Adipocyte (in vitro differentiated cells): Measurements from ENCODE around the gene GNL1.
"Not testable (repeated sequence)": the region's sequence is repeated elsewhere in the genome, so short reads cannot be mapped to it uniquely, and the experiment has no call there.

Experiments
- DNase-seq: peaks from one replicate; pipeline ENCODE4 v3.0.0-alpha.2; 2015; ENCODE audit warnings: low read depth
- H3K27me3 ChIP-seq: replicated peaks from 2 replicates; pipeline ENCODE4 v1.7.0; 2013; ENCODE audit warnings: mild to moderate bottlenecking, low read length, moderate library complexity; ENCODE audit not compliant: control insufficient read depth, insufficient read depth
- H3K36me3 ChIP-seq: 2 replicates; pipeline ENCODE4 v1.7.0; 2013; ENCODE audit warnings: low read length, mild to moderate bottlenecking, moderate library complexity; ENCODE audit not compliant: control insufficient read depth, insufficient read depth, severe bottlenecking
- H3K4me1 ChIP-seq: 2 replicates; pipeline ENCODE4 v1.7.0; 2013; ENCODE audit warnings: mild to moderate bottlenecking, low read length, moderate library complexity; ENCODE audit not compliant: control insufficient read depth, insufficient read depth
- H3K4me3 ChIP-seq: 2 replicates; pipeline ENCODE4 v1.7.0; 2013; ENCODE audit warnings: mild to moderate bottlenecking, low read length, moderate library complexity
- H3K9ac ChIP-seq: 2 replicates; pipeline ENCODE4 v1.7.0; 2013; ENCODE audit warnings: mild to moderate bottlenecking, low read length, moderate library complexity
- H3K9me3 ChIP-seq: 2 replicates; pipeline ENCODE4 v1.7.0; 2013; ENCODE audit warnings: mild to moderate bottlenecking, low read length, moderate library complexity; ENCODE audit not compliant: control insufficient read depth

The GNL1 gene

DNA sequence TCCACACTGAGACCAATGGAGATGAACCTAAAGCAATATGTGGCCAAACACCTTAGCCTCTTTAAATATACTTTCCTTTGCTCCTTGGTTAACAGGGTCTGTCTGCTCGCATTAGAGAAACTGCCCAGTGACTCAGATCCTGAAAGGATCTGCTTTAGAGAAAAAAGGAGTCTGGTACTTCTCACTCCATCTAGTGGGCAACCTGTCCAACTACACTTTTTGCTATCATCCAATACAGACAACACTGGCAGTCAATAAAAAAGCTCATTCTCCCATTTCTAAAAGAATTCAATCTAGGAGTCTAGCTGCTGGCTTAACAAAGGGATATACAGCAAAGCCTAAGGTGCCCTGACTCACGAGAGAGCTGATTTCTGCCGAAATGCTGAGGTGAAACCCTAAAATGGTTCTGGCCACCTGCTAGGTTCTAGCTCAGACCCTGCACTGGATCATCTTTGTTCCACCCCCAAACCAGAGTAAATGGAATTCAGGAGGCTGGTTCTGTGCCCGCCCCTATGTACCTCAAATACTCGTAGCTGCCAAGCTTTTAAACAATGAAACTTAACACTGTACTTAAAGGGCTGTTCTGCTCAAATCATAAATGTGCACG, 11.5 kb downstream of the GNL1 start:
- peak; percentile 91 for DNase-seq
- no peak overlapping the region for H3K9ac ChIP-seq
- no peaks in the 10 kb centered on the region for H3K27me3 ChIP-seq
- peaks cover 15% of the 10 kb centered on the region for H3K4me1 ChIP-seq
- no peaks in the 10 kb centered on the region for H3K9me3 ChIP-seq
- H3K36me3 ChIP-seq: peaks cover 25% of the 10 kb centered on the region
- H3K4me3 ChIP-seq: no peak overlapping the region

DNA sequence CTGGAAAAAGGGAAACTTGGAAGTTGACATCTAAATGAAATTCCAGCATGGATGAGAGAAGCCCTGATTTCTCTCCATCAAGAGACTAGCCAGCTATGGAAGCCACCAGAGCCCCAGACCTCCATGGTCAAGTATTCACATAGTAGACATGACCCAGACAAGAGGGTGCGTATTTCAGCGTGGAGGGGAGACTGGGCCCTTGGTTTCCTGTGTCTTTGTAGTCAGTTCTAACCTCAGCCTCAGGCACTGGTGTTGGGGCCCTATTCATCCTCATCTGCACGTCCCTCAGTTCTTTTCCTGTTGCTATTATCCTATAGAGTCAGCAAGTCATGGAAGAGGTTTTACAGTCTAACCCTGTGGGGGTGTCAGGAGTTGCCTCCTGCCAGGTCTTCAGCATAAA, 12.5 kb downstream of the GNL1 start:
- no peaks in the 10 kb centered on the region for H3K9me3 ChIP-seq
- no peaks in the 10 kb centered on the region for H3K27me3 ChIP-seq
- no peak overlapping the region for H3K9ac ChIP-seq
- no peak overlapping the region for H3K4me3 ChIP-seq
- peaks cover 12% of the 10 kb centered on the region for H3K4me1 ChIP-seq
- no peak for DNase-seq
- peaks cover 25% of the 10 kb centered on the region for H3K36me3 ChIP-seq

DNA sequence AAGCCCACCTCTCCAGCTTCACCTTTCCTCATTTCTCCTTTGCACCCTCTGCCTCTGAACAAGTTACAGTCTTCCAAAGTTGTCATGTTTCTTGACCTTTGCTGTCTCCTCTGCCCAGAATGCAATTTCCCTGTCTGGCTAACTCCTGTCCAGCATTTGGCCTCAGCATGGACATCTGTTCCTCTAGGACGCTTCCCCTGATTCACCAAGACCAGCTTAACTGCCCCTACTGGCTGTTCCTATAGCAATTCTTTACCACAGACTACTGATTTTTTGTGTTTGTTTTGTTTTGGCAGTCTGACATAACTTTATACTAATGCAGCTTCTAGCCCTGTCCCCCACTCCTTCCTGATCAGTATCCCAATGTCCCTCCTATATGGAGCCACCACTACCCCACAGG, 13.4 kb downstream of the GNL1 start:
- H3K27me3 ChIP-seq: no peaks in the 10 kb centered on the region
- H3K36me3 ChIP-seq: peaks cover 25% of the 10 kb centered on the region
- H3K9ac ChIP-seq: no peak overlapping the region
- DNase-seq: no peak
- H3K4me3 ChIP-seq: no peak overlapping the region
- no peaks in the 10 kb centered on the region for H3K9me3 ChIP-seq
- H3K4me1 ChIP-seq: peaks cover 3% of the 10 kb centered on the region

- Histone ChIP-seq H3K27me3 (no peaks in the 10 kb centered on the region), H3K4me3 (no peak overlapping the region), H3K9me3 (no peaks in the 10 kb centered on the region), H3K36me3 (peaks cover 23% of the 10 kb centered on the region), H3K9ac (no peak overlapping the region), H3K4me1 (peaks cover 3% of the 10 kb centered on the region)
- DNase-seq: no peak
Measured at GRCh38 chr6:30542404-30542725, 13.9 kb downstream of the GNL1 start.

DNA sequence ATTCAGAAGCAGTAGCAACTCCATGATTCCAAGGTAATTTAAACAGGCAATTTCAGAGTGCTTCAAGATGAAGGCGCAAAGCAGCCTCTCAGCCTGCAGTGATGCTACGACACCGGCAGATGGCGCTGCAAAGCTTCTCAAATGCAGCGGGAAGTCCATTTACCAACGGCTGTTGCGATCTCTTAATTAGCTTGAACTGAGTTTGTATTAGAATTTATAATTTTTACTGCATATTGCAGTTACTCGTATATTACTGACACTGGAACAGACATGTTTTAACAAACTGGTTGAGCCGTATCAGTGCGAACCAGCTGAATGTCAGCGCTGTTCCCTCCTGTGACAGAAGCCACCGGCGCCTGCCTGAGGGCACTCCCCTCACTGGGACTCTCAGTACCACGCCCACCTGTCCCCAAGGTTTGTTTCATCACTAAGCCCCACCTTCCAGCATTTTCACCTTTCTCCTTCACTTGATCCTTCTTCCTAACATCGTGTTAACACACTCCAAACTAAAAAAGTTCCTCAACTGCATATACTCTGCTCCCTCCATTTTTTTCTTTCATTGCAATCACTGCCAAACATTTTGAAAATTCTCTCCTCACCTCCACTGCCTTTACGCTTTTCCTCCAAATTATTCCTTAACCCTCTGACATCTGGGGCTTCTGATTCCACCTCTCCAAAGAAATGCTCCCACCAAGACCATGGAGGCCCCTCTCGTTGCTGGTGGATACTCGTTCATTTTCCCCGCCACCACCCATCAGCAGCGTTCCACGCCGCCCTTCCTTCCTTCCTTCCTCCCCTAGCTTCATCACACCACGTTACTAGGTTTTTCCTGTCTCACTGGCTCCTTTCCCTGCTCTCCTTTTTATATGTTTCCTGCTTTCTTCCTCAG, 14.5 kb downstream of the GNL1 start:
- Histone ChIP-seq H3K4me1 (peaks cover 3% of the 10 kb centered on the region), H3K4me3 (peak overlapping the region; percentile 72), H3K36me3 (peaks cover 17% of the 10 kb centered on the region), H3K9ac (peak overlapping the region; percentile 5), H3K9me3 (no peaks in the 10 kb centered on the region), H3K27me3 (no peaks in the 10 kb centered on the region)
- DNase-seq: peak; percentile 93

- H3K27me3 ChIP-seq: no peaks in the 10 kb centered on the region
- DNase-seq: no peak
- no peaks in the 10 kb centered on the region for H3K9me3 ChIP-seq
- no peak overlapping the region for H3K4me3 ChIP-seq
- no peaks in the 10 kb centered on the region for H3K4me1 ChIP-seq
- H3K36me3 ChIP-seq: no peaks in the 10 kb centered on the region
- no peak overlapping the region for H3K9ac ChIP-seq
Measured at GRCh38 chr6:30537931-30538330, 18.4 kb downstream of the GNL1 start.

GRCh38 chr6:30533460-30534294, 22.6 kb downstream of the GNL1 start:
- Histone ChIP-seq H3K9ac (no peak overlapping the region), H3K4me1 (peaks cover 20% of the 10 kb centered on the region), H3K27me3 (no peaks in the 10 kb centered on the region), H3K9me3 (no peaks in the 10 kb centered on the region), H3K36me3 (no peaks in the 10 kb centered on the region), H3K4me3 (no peak overlapping the region)
- no peak for DNase-seq

- Histone ChIP-seq H3K9ac (no peak overlapping the region), H3K4me3 (no peak overlapping the region), H3K27me3 (no peaks in the 10 kb centered on the region), H3K36me3 (no peaks in the 10 kb centered on the region), H3K9me3 (no peaks in the 10 kb centered on the region), H3K4me1 (peaks cover 29% of the 10 kb centered on the region)
- no peak for DNase-seq
Measured at GRCh38 chr6:30530014-30530413, 26.3 kb downstream of the GNL1 start.

- DNase-seq, H3K27me3 ChIP-seq, H3K4me3 ChIP-seq, H3K9me3 ChIP-seq, H3K36me3 ChIP-seq, H3K9ac ChIP-seq: not testable (repeated sequence)
- H3K4me1 ChIP-seq: peaks cover 29% of the 10 kb centered on the region
Measured at GRCh38 chr6:30529349-30529875, 26.9 kb downstream of the GNL1 start.

DNA sequence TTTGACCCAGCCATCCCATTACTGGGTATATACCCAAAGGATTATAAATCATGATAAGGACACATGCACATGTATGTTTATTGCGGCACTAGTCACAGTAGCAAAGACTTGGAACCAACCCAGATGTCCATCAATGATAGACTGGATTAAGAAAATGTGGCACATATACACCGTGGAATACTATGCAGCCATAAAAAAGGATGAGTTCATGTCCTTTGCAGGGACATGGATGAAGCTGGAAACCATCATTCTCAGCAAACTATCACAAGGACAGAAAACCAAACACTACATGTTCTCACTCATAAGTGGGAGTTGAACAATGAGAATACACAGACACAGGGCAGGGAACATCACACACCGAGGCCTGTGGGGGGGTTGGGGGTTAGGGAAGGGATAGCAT, 29.8 kb downstream of the GNL1 start:
- not testable (repeated sequence) for H3K4me3 ChIP-seq, H3K36me3 ChIP-seq, H3K9ac ChIP-seq, H3K9me3 ChIP-seq, DNase-seq, H3K27me3 ChIP-seq
- H3K4me1 ChIP-seq: peaks cover 26% of the 10 kb centered on the region

DNA sequence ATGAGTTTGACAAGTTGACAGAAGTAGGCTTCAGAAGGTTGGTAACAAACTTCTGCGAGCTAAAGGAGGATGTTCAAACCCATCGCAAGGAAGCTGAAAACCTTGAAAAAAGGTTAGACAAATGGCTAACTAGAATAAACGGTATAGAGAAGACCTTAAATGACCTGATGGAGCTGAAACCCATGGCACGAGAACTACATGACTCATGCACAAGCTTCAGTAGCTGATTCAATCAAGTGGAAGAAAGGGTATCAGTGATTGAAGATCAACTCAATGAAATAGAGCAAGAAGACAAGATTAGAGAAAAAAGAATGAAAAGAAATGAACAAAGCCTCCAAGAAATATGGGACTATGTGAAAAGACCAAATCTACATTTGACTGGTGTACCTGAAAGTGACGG, 34.3 kb downstream of the GNL1 start:
- not testable (repeated sequence) for H3K4me3 ChIP-seq, DNase-seq, H3K9me3 ChIP-seq, H3K9ac ChIP-seq, H3K27me3 ChIP-seq, H3K4me1 ChIP-seq, H3K36me3 ChIP-seq
